Gastrocnemius medialis (tissue), 4 donors: ENCODE data around the gene PGK1.

ENCODE experiments used
- POLR2A ChIP-seq, 2 donors: fragments of 450-650 bp; IDR thresholded peaks; one replicate each; pipeline ENCODE4 v1.6.1; 2017; ENCODE audit warnings: antibody characterized with exemption in 2 of 2, mild to moderate bottlenecking in 2 of 2, moderate library complexity in 2 of 2
- TF ChIP-seq, protein P1 (sequence below), 5 experiments: fragments of 450-650 bp in 3 of 5; fragments of 200-600 bp in 2 of 5; sonication (generic) in 2 of 5; IDR thresholded peaks in 4 of 5; conservative IDR thresholded peaks in 1 of 5; 1 replicate in 4 of 5; 2 replicates in 1 of 5; pipeline ENCODE4 v1.5.1; 2016 to 2019; ENCODE audit warnings: antibody characterized with exemption in 5 of 5, mild to moderate bottlenecking in 3 of 5, moderate library complexity in 3 of 5

DNA sequence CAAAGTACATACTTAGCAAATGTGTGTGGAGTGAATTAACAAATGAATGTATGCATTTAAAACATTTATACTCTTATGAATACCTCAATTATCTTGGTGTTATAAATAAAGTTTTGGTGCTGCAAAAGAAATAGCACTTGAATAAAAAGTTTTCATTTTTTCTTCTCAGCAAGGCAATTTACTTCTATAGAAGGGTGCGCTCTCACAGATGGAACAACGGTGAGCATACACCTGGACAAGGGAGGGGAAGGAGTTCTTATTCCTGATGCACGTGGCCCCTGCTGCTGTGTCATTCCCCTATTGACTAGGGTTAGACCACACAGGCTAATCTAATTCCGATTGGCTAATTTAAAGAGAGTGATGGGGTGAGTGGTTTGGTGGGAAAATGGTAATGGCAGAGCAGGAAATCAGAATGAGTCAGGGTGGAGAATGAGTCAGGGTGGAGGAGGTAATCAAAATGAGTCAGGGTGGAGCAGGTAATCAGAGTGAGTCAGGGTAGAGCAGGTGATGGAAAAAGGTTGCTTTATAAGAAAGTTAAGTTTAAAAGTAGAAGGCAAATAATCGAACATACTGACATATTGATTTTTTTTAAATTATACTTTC lies 28.2 kb upstream of the PGK1 start:
- TF ChIP-seq, protein P1, sequence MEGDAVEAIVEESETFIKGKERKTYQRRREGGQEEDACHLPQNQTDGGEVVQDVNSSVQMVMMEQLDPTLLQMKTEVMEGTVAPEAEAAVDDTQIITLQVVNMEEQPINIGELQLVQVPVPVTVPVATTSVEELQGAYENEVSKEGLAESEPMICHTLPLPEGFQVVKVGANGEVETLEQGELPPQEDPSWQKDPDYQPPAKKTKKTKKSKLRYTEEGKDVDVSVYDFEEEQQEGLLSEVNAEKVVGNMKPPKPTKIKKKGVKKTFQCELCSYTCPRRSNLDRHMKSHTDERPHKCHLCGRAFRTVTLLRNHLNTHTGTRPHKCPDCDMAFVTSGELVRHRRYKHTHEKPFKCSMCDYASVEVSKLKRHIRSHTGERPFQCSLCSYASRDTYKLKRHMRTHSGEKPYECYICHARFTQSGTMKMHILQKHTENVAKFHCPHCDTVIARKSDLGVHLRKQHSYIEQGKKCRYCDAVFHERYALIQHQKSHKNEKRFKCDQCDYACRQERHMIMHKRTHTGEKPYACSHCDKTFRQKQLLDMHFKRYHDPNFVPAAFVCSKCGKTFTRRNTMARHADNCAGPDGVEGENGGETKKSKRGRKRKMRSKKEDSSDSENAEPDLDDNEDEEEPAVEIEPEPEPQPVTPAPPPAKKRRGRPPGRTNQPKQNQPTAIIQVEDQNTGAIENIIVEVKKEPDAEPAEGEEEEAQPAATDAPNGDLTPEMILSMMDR (IDR thresholded peaks at IDR 0.05 in 4 of 5, conservative IDR thresholded peaks at IDR 0.05 in 1 of 5) = no peak
- no peak for TF ChIP-seq POLR2A (IDR thresholded peaks at IDR 0.05)
